Stimulated activated CD4-positive, alpha-beta T cell treated with anti-CD3 and anti-CD28 coated beads, Interleukin-12 subunit alpha, Interleukin-12 subunit beta, amount 100 ng/mL, for 48 hours (primary cell): ENCODE data around the gene BLTP3A.
"Not testable (repeated sequence)": the region's sequence is repeated elsewhere in the genome, so short reads cannot be mapped to it uniquely, and the experiment has no call there.

Source experiments
- DNase-seq, 3 donors: peaks; one replicate each; pipeline ENCODE4 v3.0.0-alpha.2; 2020; ENCODE audit warnings: low read depth in 2 of 3, low spot score in 1 of 3

BLTP3A gene

DNA sequence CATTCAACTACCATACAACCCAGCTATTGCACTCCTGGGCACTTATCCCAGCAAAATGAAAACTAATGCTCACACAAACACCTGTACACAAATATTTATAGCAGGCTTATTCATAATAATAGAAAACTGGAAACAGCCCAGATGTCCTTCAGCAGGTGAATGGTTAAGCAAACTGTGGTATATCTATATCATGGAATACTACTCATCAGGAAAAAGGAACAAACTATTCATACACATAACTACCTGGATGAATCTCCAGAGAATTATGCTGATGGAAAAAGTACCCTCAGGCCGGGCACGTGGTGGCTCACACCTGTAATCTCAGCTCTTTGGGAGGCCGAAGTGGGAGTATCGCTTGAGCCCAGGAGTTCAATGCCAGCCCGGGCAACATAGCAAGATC is 3.8 kb upstream of the BLTP3A start:
- no peak for DNase-seq

GRCh38 chr6:34791164-34791700 is 651 bp upstream of the BLTP3A start:
- peak in 1 of 3 donors; percentile 27 for DNase-seq

DNA sequence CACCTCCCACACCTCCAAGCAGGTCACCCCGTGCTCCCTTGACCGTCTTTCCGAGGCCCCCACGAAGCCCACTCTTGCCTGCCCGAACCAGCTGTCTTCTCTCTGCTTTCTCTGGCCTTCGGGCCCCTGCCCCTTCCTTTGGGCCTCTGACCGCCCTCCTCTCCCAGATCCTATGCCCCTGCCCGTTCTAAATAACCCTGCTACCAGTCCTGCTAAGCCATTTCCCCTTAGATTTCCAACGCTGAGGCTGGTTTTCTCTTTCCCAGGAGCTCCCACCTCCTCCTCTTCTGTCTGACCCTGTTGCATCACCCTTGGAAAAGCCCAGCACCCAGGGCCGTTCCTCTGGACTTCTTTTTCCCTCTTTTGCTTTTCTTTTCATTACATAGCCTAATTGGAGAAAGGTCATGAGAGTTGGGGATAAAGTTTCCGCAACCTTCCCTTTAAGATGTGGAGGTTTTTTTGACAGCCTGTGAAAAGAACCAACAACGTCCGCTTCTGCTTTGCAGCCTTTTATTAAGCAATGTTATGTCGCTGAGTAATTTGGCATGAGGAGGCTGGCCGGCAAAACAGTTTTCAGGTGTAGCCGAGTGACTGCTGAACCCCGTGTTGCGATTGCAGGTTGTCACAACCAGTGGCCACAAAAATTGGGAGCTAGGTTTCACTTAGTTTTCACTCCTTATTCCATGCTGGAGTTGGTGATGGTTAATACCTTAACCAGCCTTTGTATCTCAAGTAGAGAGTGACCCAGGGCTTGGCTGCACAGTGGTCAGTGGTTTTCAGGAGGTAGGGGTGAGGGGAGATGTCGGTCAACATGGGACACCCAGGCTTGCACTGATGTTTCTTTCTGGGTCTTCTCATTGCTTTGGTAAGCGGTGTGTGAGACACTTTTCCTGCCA is 970 bp downstream of the BLTP3A start:
- DNase-seq = peak in 1 of 3 donors; percentile 5

DNA sequence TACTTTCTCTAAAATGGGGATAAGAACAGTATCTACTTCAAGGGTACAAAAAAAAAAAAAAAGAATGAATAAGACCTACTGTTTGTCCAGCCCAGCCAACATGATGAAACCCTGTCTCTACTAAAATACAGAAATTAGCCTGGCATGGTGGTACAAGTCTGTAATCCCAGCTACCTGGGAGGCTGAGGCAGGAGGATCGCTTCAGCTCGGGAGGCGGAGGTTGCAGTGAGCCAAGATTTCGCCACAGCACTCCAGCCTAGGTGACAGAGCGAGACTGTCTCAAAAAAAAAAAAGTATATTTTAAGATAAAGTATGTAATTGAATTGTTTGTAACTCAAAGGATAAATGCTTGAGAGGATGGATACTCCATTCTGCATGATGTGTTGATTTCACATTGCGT is 2.0 kb downstream of the BLTP3A start:
- no peak for DNase-seq

DNA sequence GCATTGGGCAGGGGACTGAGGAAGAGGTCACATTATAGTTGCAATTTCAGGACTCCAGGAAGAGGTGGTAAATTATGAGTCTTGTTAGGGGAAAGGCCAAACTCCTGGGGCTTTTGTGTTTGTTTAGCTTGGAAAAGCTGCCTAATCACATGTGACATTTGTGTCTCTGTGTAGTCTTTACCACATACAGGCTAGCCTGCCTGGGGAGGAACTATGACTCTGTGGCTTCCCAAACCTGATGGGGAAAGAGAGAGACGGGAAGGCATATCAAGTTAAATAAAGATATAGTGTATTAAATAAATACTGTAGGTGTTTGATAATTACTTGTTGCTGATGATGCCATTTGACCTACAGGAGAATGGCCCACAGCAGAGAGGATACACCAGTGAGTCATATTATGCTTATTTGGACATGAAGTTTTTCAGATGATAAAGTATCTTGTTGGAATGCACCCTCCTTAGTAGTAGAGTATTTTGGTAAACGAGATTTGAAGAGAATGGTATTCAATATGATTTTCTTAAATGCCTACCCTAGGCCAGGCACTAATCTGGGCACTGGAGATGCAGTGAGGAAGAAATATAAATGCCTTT is 4.0 kb downstream of the BLTP3A start:
- no peak for DNase-seq

DNA sequence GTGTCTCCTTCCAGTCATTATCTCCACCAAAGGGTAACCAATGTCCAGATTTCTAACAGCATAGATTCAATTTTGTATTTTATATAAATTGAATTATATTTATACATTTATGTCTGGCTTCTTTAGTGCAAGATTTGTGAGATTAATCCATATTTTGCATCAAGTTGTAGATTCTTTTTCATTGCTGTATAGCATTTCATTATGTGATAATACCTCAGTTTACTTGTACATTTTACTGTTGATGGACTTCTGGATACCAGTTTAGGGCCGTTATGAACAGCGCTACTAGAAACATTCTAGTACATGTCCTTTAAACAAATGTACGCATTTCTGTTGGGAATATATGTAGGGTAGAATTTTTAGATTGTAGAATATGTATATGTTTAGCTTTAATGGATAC is 6.2 kb downstream of the BLTP3A start:
- no peak for DNase-seq

- no peak for DNase-seq
These were observed 7.7 kb downstream of the BLTP3A start for GRCh38 chr6:34799547-34799946.

GRCh38 chr6:34804543-34804942 is 12.7 kb downstream of the BLTP3A start:
- DNase-seq = no peak

DNA sequence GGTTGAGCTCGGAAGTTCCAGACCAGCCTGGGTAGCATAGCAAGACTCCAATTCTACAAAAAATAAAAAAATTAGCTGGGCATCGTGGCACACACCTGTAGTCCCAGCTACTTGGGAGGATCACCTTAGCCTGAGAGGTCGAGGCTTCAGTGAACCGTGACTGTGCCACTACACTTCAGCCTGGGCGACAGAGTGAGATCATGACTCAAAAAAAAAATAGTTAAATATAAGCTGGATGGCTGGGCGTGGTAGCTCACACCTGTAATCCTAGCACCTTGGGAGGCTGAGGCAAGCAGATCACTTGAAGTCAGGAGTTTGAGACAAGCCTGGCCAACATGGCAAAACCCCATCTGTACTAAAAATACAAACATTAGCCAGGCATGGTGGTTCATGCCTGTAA is 13.2 kb downstream of the BLTP3A start:
- not testable (repeated sequence) for DNase-seq

- DNase-seq = no peak
These were observed 15.0 kb downstream of the BLTP3A start for GRCh38 chr6:34806738-34807453.

- DNase-seq = not testable (repeated sequence)
These were observed 16.6 kb downstream of the BLTP3A start for GRCh38 chr6:34808473-34808872.

GRCh38 chr6:34809419-34809818 is 17.5 kb downstream of the BLTP3A start:
- not testable (repeated sequence) for DNase-seq

- no peak for DNase-seq
These were observed 18.4 kb downstream of the BLTP3A start for GRCh38 chr6:34810017-34810882.

GRCh38 chr6:34810936-34811632 is 19.2 kb downstream of the BLTP3A start:
- DNase-seq = peak in 1 of 3 donors; percentile 9

GRCh38 chr6:34813028-34813713 is 21.3 kb downstream of the BLTP3A start:
- no peak for DNase-seq

DNA sequence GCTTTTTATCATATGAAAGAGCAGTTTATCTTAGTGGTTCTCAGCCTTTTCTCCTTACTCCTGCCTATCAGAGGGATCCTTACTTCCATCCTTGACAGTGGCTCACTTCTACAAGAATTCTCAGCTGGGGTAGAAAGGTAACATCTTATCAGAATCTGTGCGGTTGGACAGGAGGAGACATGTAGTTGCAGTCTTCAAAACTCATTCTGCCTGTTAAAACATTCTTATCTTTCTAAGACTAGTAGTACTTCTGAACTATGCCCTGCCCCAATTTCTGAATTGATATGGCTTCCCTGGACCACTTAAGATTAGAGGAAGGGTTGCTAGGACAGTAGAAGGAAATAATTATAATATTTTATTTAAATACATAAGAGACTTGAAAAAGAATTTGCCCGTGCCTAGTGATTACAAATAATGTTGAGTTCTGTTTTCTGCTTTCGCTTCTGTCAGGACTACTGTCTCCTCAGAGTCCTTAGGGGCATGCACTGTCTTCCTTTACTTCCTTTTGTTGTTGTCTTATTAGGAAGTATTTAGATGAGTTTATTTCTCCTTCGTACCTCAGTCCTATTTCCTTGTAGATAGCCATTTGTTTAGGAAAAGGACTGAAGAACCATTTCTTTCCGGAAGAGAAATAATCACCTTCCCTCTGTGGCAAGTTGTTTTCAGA is 24.9 kb downstream of the BLTP3A start:
- no peak for DNase-seq

- DNase-seq = no peak
These were observed 25.6 kb downstream of the BLTP3A start for GRCh38 chr6:34817446-34817845.

GRCh38 chr6:34818872-34819570 is 27.1 kb downstream of the BLTP3A start:
- not testable (repeated sequence) for DNase-seq
